ENCODE data around the gene ZFYVE27.

DNA sequence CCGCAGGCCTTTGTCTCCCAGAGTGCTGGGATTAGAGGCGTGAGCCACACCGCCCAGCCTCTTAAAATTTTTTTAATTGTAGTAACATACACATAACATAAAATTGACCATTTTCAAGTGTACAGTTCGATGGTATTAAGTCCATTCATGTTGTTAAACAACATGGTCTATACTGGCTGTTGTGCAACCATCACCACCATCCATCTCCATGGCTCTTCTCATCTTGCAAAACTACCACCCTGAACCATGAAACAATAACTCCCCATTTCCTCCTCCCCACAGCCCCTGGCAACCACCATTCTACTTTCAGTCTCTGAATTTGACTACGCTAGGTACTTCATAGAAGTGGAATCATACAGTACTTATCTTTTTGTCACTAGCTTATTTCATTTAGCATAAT lies 7.9 kb upstream of the ZFYVE27 start:
- no peak for TF ChIP-seq POLR2A (IDR thresholded peaks at IDR 0.05)
- TF ChIP-seq, protein P1, sequence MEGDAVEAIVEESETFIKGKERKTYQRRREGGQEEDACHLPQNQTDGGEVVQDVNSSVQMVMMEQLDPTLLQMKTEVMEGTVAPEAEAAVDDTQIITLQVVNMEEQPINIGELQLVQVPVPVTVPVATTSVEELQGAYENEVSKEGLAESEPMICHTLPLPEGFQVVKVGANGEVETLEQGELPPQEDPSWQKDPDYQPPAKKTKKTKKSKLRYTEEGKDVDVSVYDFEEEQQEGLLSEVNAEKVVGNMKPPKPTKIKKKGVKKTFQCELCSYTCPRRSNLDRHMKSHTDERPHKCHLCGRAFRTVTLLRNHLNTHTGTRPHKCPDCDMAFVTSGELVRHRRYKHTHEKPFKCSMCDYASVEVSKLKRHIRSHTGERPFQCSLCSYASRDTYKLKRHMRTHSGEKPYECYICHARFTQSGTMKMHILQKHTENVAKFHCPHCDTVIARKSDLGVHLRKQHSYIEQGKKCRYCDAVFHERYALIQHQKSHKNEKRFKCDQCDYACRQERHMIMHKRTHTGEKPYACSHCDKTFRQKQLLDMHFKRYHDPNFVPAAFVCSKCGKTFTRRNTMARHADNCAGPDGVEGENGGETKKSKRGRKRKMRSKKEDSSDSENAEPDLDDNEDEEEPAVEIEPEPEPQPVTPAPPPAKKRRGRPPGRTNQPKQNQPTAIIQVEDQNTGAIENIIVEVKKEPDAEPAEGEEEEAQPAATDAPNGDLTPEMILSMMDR (IDR thresholded peaks at IDR 0.05): no peak

Measured in adrenal gland (tissue), 5 donors.